Mesenchymal stem cell (in vitro differentiated cells and primary cell): ENCODE data around the gene ZNF460. TPM values are rescaled to one million over a fixed set of nuclear protein-coding genes. Genes with fewer than 3 reads are reported as not detected.
A peak's percentile ranks its signal among the peaks of the same experiment; 100 is the strongest.

Experiments used
- DNase-seq: peaks from one replicate; pipeline ENCODE4 v3.0.0-alpha.2; 2013
- H2AFZ ChIP-seq: one replicate; pipeline ENCODE4 v1.6.1; 2013; ENCODE audit warnings: low read depth, mild to moderate bottlenecking, control low read depth, inconsistent platforms, low read length, moderate library complexity
- H2AK5ac ChIP-seq: 2 replicates; pipeline ENCODE4 v1.6.1; 2013; ENCODE audit warnings: low read length, moderate library complexity, mild to moderate bottlenecking, inconsistent platforms; ENCODE audit not compliant: severe bottlenecking
- H2BK120ac ChIP-seq: one replicate; pipeline ENCODE4 v1.6.1; 2013; ENCODE audit warnings: low read depth, mild to moderate bottlenecking, inconsistent platforms, low read length, moderate library complexity
- H2BK12ac ChIP-seq, 2 experiments: one replicate each; pipeline ENCODE4 v1.6.1; 2013; ENCODE audit warnings: inconsistent platforms in 2 of 2, low read length in 2 of 2, mild to moderate bottlenecking in 2 of 2, moderate library complexity in 2 of 2, control low read depth in 1 of 2
- H2BK15ac ChIP-seq: one replicate; pipeline ENCODE4 v1.6.1; 2013; ENCODE audit warnings: mild to moderate bottlenecking, low read depth, inconsistent platforms; ENCODE audit not compliant: poor library complexity, severe bottlenecking
- H2BK5ac ChIP-seq: 2 replicates; pipeline ENCODE4 v1.6.1; 2013; ENCODE audit warnings: low read depth, mild to moderate bottlenecking, low read length, control low read depth, inconsistent platforms; ENCODE audit not compliant: poor library complexity, severe bottlenecking
- H3K14ac ChIP-seq, 2 experiments: one replicate each; pipeline ENCODE4 v1.6.1; 2013; ENCODE audit warnings: inconsistent platforms in 2 of 2, low read length in 2 of 2, control low read depth in 1 of 2, mild to moderate bottlenecking in 1 of 2, moderate library complexity in 1 of 2
- H3K18ac ChIP-seq, 2 experiments: one replicate each; pipeline ENCODE4 v1.6.1; 2013; ENCODE audit warnings: inconsistent platforms in 2 of 2, low read length in 2 of 2, control low read depth in 1 of 2, low read depth in 1 of 2, mild to moderate bottlenecking in 1 of 2
- H3K23ac ChIP-seq, 2 experiments: one replicate each; pipeline ENCODE4 v1.6.1; 2013; ENCODE audit warnings: inconsistent platforms in 2 of 2, low read length in 2 of 2, mild to moderate bottlenecking in 2 of 2, moderate library complexity in 2 of 2, control low read depth in 1 of 2
- H3K27ac ChIP-seq: 2 replicates; pipeline ENCODE4 v1.5.1; 2013; ENCODE audit warnings: mild to moderate bottlenecking, moderate library complexity, low read length, control low read depth, inconsistent platforms; ENCODE audit not compliant: poor library complexity, severe bottlenecking
- H3K27me3 ChIP-seq, 2 experiments: 2 replicates each; pipeline versions ENCODE4 v1.6.1 to v1.7.0; 2013; ENCODE audit warnings: low read length in 2 of 2, mild to moderate bottlenecking in 2 of 2, moderate library complexity in 2 of 2, control low read depth in 1 of 2, inconsistent platforms in 1 of 2; ENCODE audit not compliant: control insufficient read depth in 1 of 2, insufficient read depth in 1 of 2
- H3K36me3 ChIP-seq, 2 experiments: 2 replicates each; pipeline versions ENCODE4 v1.6.1 to v1.7.0; 2013; ENCODE audit warnings: low read length in 2 of 2, control low read depth in 1 of 2, inconsistent platforms in 1 of 2, low read depth in 1 of 2, mild to moderate bottlenecking in 1 of 2; ENCODE audit not compliant: insufficient read depth in 2 of 2, control insufficient read depth in 1 of 2
- H3K4ac ChIP-seq, 2 experiments: one replicate each; pipeline ENCODE4 v1.6.1; 2013; ENCODE audit warnings: inconsistent platforms in 2 of 2, low read length in 2 of 2, mild to moderate bottlenecking in 2 of 2, moderate library complexity in 2 of 2, control low read depth in 1 of 2, low read depth in 1 of 2
- H3K4me1 ChIP-seq: 2 replicates; pipeline ENCODE4 v1.6.1; 2013; ENCODE audit warnings: low read depth, low read length, control low read depth; ENCODE audit not compliant: control insufficient read depth, insufficient read depth
- H3K4me2 ChIP-seq: 2 replicates; pipeline ENCODE4 v1.6.1; 2013; ENCODE audit warnings: low read length, mild to moderate bottlenecking, inconsistent platforms; ENCODE audit not compliant: poor library complexity, severe bottlenecking
- H3K4me3 ChIP-seq, 2 experiments: 2 replicates each; pipeline versions ENCODE4 v1.5.1 to v1.7.0; 2013; ENCODE audit warnings: low read length in 2 of 2, mild to moderate bottlenecking in 2 of 2, control low read depth in 1 of 2, low read depth in 1 of 2; ENCODE audit not compliant: insufficient read depth in 1 of 2
- H3K79me1 ChIP-seq: replicated peaks from 2 replicates; pipeline ENCODE4 v1.6.1; 2013; ENCODE audit warnings: mild to moderate bottlenecking, control low read depth, low read length, inconsistent platforms; ENCODE audit not compliant: poor library complexity, severe bottlenecking
- H3K9ac ChIP-seq: 2 replicates; pipeline ENCODE4 v1.7.0; 2013; ENCODE audit warnings: mild to moderate bottlenecking, low read length, moderate library complexity
- H3K9me3 ChIP-seq: 2 replicates; pipeline ENCODE4 v1.7.0; 2013; ENCODE audit warnings: mild to moderate bottlenecking, low read length; ENCODE audit not compliant: control insufficient read depth
- H4K8ac ChIP-seq: one replicate; pipeline ENCODE4 v1.6.1; 2013; ENCODE audit warnings: inconsistent platforms, mild to moderate bottlenecking, low read length, moderate library complexity
- H4K91ac ChIP-seq: one replicate; pipeline ENCODE4 v1.6.1; 2013; ENCODE audit warnings: mild to moderate bottlenecking, low read length, inconsistent platforms
- WGBS: methylation state at CpG from one replicate; pipeline ENCODE4 v1.1.7; 2013; ENCODE audit warnings: mixed read lengths; 5-methylcytosine and 5-hydroxymethylcytosine counted together
- polyA plus RNA-seq, 2 experiments: library from polyadenylated mRNA; stranded (reverse); fragments of 200-250 nt; gene quantifications; one replicate each; pipeline ENCODE4 v1.2.3, GENCODE V29; 2013

ZNF460 gene
- polyA plus RNA-seq (2013, experiment 1 of 2), result 2.1 TPM
- 1.8 TPM for polyA plus RNA-seq (2013, experiment 2 of 2)

DNA sequence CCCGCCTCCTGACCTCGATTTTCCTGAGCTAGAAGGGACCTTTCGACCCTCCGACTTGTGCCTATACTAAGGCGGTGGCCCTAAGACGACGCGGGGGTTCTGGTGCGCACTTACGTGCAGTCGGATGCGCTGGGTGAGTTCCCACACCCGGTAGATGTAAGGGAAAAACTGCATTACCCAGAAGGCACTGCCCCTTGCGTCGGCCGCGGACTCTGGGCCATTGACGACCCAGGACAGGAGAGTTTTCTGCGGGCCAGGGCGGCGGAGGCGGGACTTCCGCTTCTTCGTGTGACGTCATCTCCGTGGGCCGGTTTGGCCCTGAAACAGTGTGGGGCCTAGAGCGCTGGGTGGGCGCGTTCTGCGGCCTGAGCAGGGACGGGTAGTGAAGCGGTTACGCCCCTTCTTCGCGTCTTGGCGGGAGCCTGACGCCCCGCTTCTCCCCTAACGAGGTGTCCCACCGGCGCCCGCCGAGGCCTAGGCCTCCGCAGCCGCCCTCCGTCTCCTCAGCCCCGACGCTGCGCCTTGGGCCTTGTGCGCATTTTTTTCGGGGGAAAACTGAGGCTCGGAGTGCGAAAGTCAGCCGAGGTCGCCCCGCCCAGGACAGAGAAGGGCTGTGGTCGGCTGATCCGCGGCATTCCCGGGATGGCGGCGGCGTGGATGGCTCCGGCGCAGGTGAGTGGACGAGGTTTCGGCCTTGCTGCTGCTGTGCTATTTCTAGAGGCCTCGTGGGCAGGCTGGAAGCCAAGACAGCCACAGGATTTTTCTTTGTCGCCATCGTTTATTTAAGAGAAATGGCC is at the start of gene ZNF460:
ZNF460 (plus strand) TSS at position 321 of the 797 bp plus-strand sequence; CDS start at position 643, 322 bp downstream.
- Histone ChIP-seq H4K91ac (peak within 1 kb of the TSS; percentile 95), H3K4me3 (peak within 1 kb of the TSS; percentile 77 to 98), H2BK15ac (peak within 1 kb of the TSS; percentile 86), H3K9ac (peak within 1 kb of the TSS; percentile 99), H3K4me1 (peaks cover 19% of the 10 kb centered on the region), H3K4ac (peak within 1 kb of the TSS; percentile 90 to 93), H2AK5ac (peak within 1 kb of the TSS; percentile 95), H3K27ac (peak within 1 kb of the TSS; percentile 100), H3K18ac (peak within 1 kb of the TSS; percentile 79 to 99), H3K27me3 (no peaks in the 10 kb centered on the region), H3K14ac (peak within 1 kb of the TSS; percentile 25 to 65), H3K23ac (peak within 1 kb of the TSS in 1 of 2 experiments; percentile 46), H2AFZ (peak within 1 kb of the TSS; percentile 84), H3K9me3 (no peaks in the 10 kb centered on the region), H2BK12ac (no peak within 1 kb of the TSS), H2BK120ac (peak within 1 kb of the TSS; percentile 86), H3K4me2 (peak within 1 kb of the TSS; percentile 93), H3K36me3 (peaks cover 17 to 26% of the 10 kb centered on the region in 2 experiments), H3K79me1 (peaks cover 3% of the 10 kb centered on the region), H4K8ac (peak within 1 kb of the TSS; percentile 93), H2BK5ac (peak within 1 kb of the TSS; percentile 95)
- under 1% methylated on average over 70 of the region's 71 CpGs for WGBS
- peak; percentile 98 for DNase-seq

GRCh38 chr19:57231686-57232085 is 48.6 kb upstream of the ZNF460 start:
- H2BK5ac ChIP-seq, result no peak overlapping the region
- no peak overlapping the region for H3K18ac ChIP-seq
- H3K79me1 ChIP-seq, result peaks cover 2% of the 10 kb centered on the region
- no peak overlapping the region for H2AK5ac ChIP-seq
- H3K36me3 ChIP-seq, result peaks cover 0 to 6% of the 10 kb centered on the region in 2 experiments
- H4K8ac ChIP-seq, result no peak overlapping the region
- H3K27ac ChIP-seq, result no peak overlapping the region
- H3K4me2 ChIP-seq, result no peak overlapping the region
- H2AFZ ChIP-seq, result no peak overlapping the region
- no peak overlapping the region for H2BK12ac ChIP-seq
- H3K9me3 ChIP-seq, result no peaks in the 10 kb centered on the region
- peaks cover 2% of the 10 kb centered on the region for H3K4me1 ChIP-seq
- H2BK15ac ChIP-seq, result no peak overlapping the region
- H2BK120ac ChIP-seq, result no peak overlapping the region
- H3K4ac ChIP-seq, result no peak overlapping the region
- DNase-seq, result no peak
- no peak overlapping the region for H3K14ac ChIP-seq
- no peak overlapping the region for H4K91ac ChIP-seq
- 29% methylated on average over 7 of the region's 9 CpGs for WGBS
- H3K4me3 ChIP-seq, result no peak overlapping the region
- no peak overlapping the region for H3K23ac ChIP-seq
- H3K27me3 ChIP-seq, result no peaks in the 10 kb centered on the region
- H3K9ac ChIP-seq, result no peak overlapping the region

- H4K8ac ChIP-seq, result no peak overlapping the region
- no peak overlapping the region for H2BK120ac ChIP-seq
- no peak overlapping the region for H3K23ac ChIP-seq
- H2BK12ac ChIP-seq, result no peak overlapping the region
- H2BK15ac ChIP-seq, result no peak overlapping the region
- H3K4me3 ChIP-seq, result no peak overlapping the region
- peaks cover 0 to 6% of the 10 kb centered on the region in 2 experiments for H3K36me3 ChIP-seq
- H3K4me2 ChIP-seq, result no peak overlapping the region
- no peaks in the 10 kb centered on the region for H3K9me3 ChIP-seq
- H3K14ac ChIP-seq, result no peak overlapping the region
- DNase-seq, result no peak
- H3K18ac ChIP-seq, result no peak overlapping the region
- no peak overlapping the region for H2AFZ ChIP-seq
- H2BK5ac ChIP-seq, result no peak overlapping the region
- H3K27me3 ChIP-seq, result no peaks in the 10 kb centered on the region
- no peak overlapping the region for H3K9ac ChIP-seq
- H3K79me1 ChIP-seq, result no peaks in the 10 kb centered on the region
- no peak overlapping the region for H3K27ac ChIP-seq
- no peaks in the 10 kb centered on the region for H3K4me1 ChIP-seq
- no peak overlapping the region for H4K91ac ChIP-seq
- 88% methylated on average over 1 of the region's 1 CpG for WGBS
- H3K4ac ChIP-seq, result no peak overlapping the region
- H2AK5ac ChIP-seq, result no peak overlapping the region
Measured at GRCh38 chr19:57233207-57233606, 47.1 kb upstream of the ZNF460 start.

GRCh38 chr19:57239982-57240310 is 40.3 kb upstream of the ZNF460 start:
- no peak overlapping the region for H2AK5ac ChIP-seq
- H4K91ac ChIP-seq, result peak overlapping the region; percentile 87
- no peaks in the 10 kb centered on the region for H3K27me3 ChIP-seq
- no peak overlapping the region for H2BK12ac ChIP-seq
- no peak overlapping the region for H2BK5ac ChIP-seq
- no peak for DNase-seq
- H3K4me1 ChIP-seq, result peaks cover 9% of the 10 kb centered on the region
- no peak overlapping the region for H3K23ac ChIP-seq
- H3K27ac ChIP-seq, result peak overlapping the region; percentile 79
- no peak overlapping the region for H3K14ac ChIP-seq
- no peaks in the 10 kb centered on the region for H3K9me3 ChIP-seq
- peaks cover 14 to 17% of the 10 kb centered on the region in 2 experiments for H3K36me3 ChIP-seq
- H3K4me2 ChIP-seq, result peak overlapping the region; percentile 72
- H4K8ac ChIP-seq, result peak overlapping the region; percentile 99
- H3K18ac ChIP-seq, result peak overlapping the region; percentile 79 to 86
- peak overlapping the region; percentile 98 for H2AFZ ChIP-seq
- H3K9ac ChIP-seq, result peak overlapping the region; percentile 100
- 28% methylated on average over 12 of the region's 12 CpGs for WGBS
- H2BK15ac ChIP-seq, result no peak overlapping the region
- H2BK120ac ChIP-seq, result no peak overlapping the region
- H3K79me1 ChIP-seq, result peaks cover 18% of the 10 kb centered on the region
- peak overlapping the region; percentile 89 to 100 for H3K4me3 ChIP-seq
- peak overlapping the region; percentile 80 to 87 for H3K4ac ChIP-seq
